Loucy (cell line): ENCODE measurements around the gene SAMD15.

Experiments used
- H2AFZ ChIP-seq: fragments of 200-600 bp; sonication (generic); 2 replicates; pipeline ENCODE4 v1.6.0; 2016; ENCODE audit warnings: antibody characterized with exemption, mild to moderate bottlenecking, low read length, moderate library complexity
- H3F3A ChIP-seq: fragments of 200-600 bp; 2 replicates; pipeline ENCODE4 v1.6.0; 2016; ENCODE audit warnings: antibody characterized with exemption, low read depth, mild to moderate bottlenecking
- H3K27me3 ChIP-seq: fragments of 200-600 bp; sonication (generic); 2 replicates; pipeline ENCODE4 v1.6.1; 2014; ENCODE audit warnings: low read length, mild to moderate bottlenecking; ENCODE audit not compliant: insufficient read depth, poor library complexity, severe bottlenecking
- H3K36me3 ChIP-seq: fragments of 200-600 bp; sonication (generic); 2 replicates; pipeline ENCODE4 v1.6.1; 2016; ENCODE audit warnings: low read length; ENCODE audit not compliant: insufficient read depth
- H3K4me1 ChIP-seq: fragments of 200-600 bp; sonication (generic); 2 replicates; pipeline ENCODE4 v1.5.1; 2014; ENCODE audit warnings: low read length, mild to moderate bottlenecking; ENCODE audit not compliant: insufficient read depth, poor library complexity, severe bottlenecking
- H3K4me2 ChIP-seq: fragments of 200-600 bp; sonication (generic); 2 replicates; pipeline ENCODE4 v1.6.0; 2014; ENCODE audit warnings: antibody characterized with exemption, low read length, low read depth, mild to moderate bottlenecking; ENCODE audit not compliant: poor library complexity, severe bottlenecking
- H3K4me3 ChIP-seq: fragments of 200-600 bp; sonication (generic); 2 replicates; pipeline ENCODE4 v1.5.1; 2014; ENCODE audit warnings: low read length, mild to moderate bottlenecking, mixed read lengths; ENCODE audit not compliant: poor library complexity, severe bottlenecking
- H3K79me2 ChIP-seq: fragments of 200-600 bp; sonication (generic); 2 replicates; pipeline ENCODE4 v1.6.1; 2014; ENCODE audit warnings: low read length; ENCODE audit not compliant: insufficient read depth
- H3K9ac ChIP-seq: fragments of 200-600 bp; sonication (generic); 2 replicates; pipeline ENCODE4 v1.6.0; 2014; ENCODE audit warnings: mild to moderate bottlenecking, low read depth, low read length, moderate library complexity; ENCODE audit not compliant: poor library complexity, severe bottlenecking
- H3K9me2 ChIP-seq: fragments of 200-600 bp; sonication (generic); replicated peaks from 2 replicates; pipeline ENCODE4 v1.6.1; 2016; ENCODE audit warnings: low read depth, low read length, mixed read lengths
- H3K9me3 ChIP-seq: fragments of 200-600 bp; sonication (generic); 2 replicates; pipeline ENCODE4 v1.6.1; 2014; ENCODE audit warnings: mild to moderate bottlenecking, antibody characterized with exemption, low read length, low read depth; ENCODE audit not compliant: insufficient read depth
- H4K20me1 ChIP-seq: fragments of 200-600 bp; sonication (generic); 2 replicates; pipeline ENCODE4 v1.6.0; 2014; ENCODE audit warnings: antibody characterized with exemption, low read length, mild to moderate bottlenecking; ENCODE audit not compliant: insufficient read depth, poor library complexity, severe bottlenecking
- CTCF ChIP-seq: fragments of 200-600 bp; sonication (generic); conservative IDR thresholded peaks from 2 replicates; pipeline ENCODE4 v1.5.1; 2014; ENCODE audit warnings: mild to moderate bottlenecking, antibody characterized with exemption, low read length
- EZH2phosphoT487 ChIP-seq: fragments of 200-600 bp; IDR thresholded peaks from 2 replicates; pipeline ENCODE4 v1.6.1; 2018; ENCODE audit warnings: antibody characterized with exemption, mild to moderate bottlenecking, moderate library complexity, borderline replicate concordance

SAMD15 gene

GRCh38 chr14:77378701-77379100, 1.5 kb downstream of the SAMD15 start:
- Histone ChIP-seq H3F3A (no peaks in the 10 kb centered on the region), H3K9ac (no peak overlapping the region), H3K4me3 (no peak overlapping the region), H4K20me1 (no peaks in the 10 kb centered on the region), H3K79me2 (peaks cover 26% of the 10 kb centered on the region), H3K4me1 (peaks cover 33% of the 10 kb centered on the region), H3K4me2 (no peak overlapping the region), H3K9me2 (no peaks in the 10 kb centered on the region), H3K36me3 (no peaks in the 10 kb centered on the region), H2AFZ (no peak overlapping the region), H3K27me3 (no peaks in the 10 kb centered on the region), H3K9me3 (no peaks in the 10 kb centered on the region)
- no peak for TF ChIP-seq EZH2phosphoT487
- TF ChIP-seq CTCF = no peak

GRCh38 chr14:77390188-77390587, 13.0 kb downstream of the SAMD15 start:
- Histone ChIP-seq H3K4me3 (no peak overlapping the region), H4K20me1 (no peaks in the 10 kb centered on the region), H3K27me3 (no peaks in the 10 kb centered on the region), H3K79me2 (no peaks in the 10 kb centered on the region), H3F3A (no peaks in the 10 kb centered on the region), H3K36me3 (no peaks in the 10 kb centered on the region), H3K4me1 (no peaks in the 10 kb centered on the region), H2AFZ (no peak overlapping the region), H3K4me2 (no peak overlapping the region), H3K9ac (no peak overlapping the region), H3K9me2 (no peaks in the 10 kb centered on the region), H3K9me3 (no peaks in the 10 kb centered on the region)
- no peak for TF ChIP-seq EZH2phosphoT487
- TF ChIP-seq CTCF = no peak

- Histone ChIP-seq H3K9me2 (no peaks in the 10 kb centered on the region), H3K9me3 (no peaks in the 10 kb centered on the region; the same call in 1 of the 2 replicates), H3K4me2 (no peak overlapping the region), H3K36me3 (no peaks in the 10 kb centered on the region), H3K4me3 (no peak overlapping the region), H2AFZ (no peak overlapping the region), H3K27me3 (no peaks in the 10 kb centered on the region), H3F3A (no peaks in the 10 kb centered on the region), H3K9ac (no peak overlapping the region), H3K79me2 (no peaks in the 10 kb centered on the region), H4K20me1 (no peaks in the 10 kb centered on the region), H3K4me1 (no peaks in the 10 kb centered on the region)
- TF ChIP-seq EZH2phosphoT487 (no peak), CTCF (no peak)
Measured at GRCh38 chr14:77400216-77400615, 23.0 kb downstream of the SAMD15 start.
